Liver (tissue), 9 donors: Measurements from ENCODE around the gene DCN. TPM values are rescaled to one million over a fixed set of nuclear protein-coding genes. Genes with fewer than 3 reads are reported as not detected.

Source experiments
- DNase-seq: peaks from one replicate; pipeline ENCODE4 v3.0.0-alpha.2; 2017; ENCODE audit warnings: low spot score
- H3K27ac ChIP-seq, 2 donors: one replicate each; pipeline ENCODE4 v1.7.0; 2013; ENCODE audit warnings: inconsistent platforms in 2 of 2, low read length in 2 of 2, control low read depth in 1 of 2, low read depth in 1 of 2, mild to moderate bottlenecking in 1 of 2
- H3K27me3 ChIP-seq, 4 donors: one replicate each; pipeline versions ENCODE4 v1.6.1 to v1.7.0; 2013; ENCODE audit warnings: low read length in 3 of 4, inconsistent platforms in 1 of 4, mild to moderate bottlenecking in 1 of 4, moderate library complexity in 1 of 4; ENCODE audit not compliant: control insufficient read depth in 4 of 4, insufficient read depth in 4 of 4
- H3K36me3 ChIP-seq, 4 donors: one replicate each; pipeline versions ENCODE4 v1.6.1 to v1.7.0; 2013; ENCODE audit warnings: low read length in 3 of 4, mild to moderate bottlenecking in 3 of 4, low read depth in 1 of 4, moderate library complexity in 1 of 4; ENCODE audit not compliant: control insufficient read depth in 4 of 4, insufficient read depth in 3 of 4
- H3K4me1 ChIP-seq, 4 donors: one replicate each; pipeline versions ENCODE4 v1.6.1 to v1.7.0; 2013; ENCODE audit warnings: low read length in 3 of 4, mild to moderate bottlenecking in 3 of 4, moderate library complexity in 1 of 4; ENCODE audit not compliant: control insufficient read depth in 4 of 4, insufficient read depth in 4 of 4
- H3K4me3 ChIP-seq, 3 donors: one replicate each; pipeline versions ENCODE4 v1.6.1 to v1.7.0; 2013; ENCODE audit warnings: low read length in 3 of 3, control low read depth in 1 of 3, low read depth in 1 of 3, mild to moderate bottlenecking in 1 of 3
- H3K9ac ChIP-seq, 2 donors: one replicate each; pipeline ENCODE4 v1.7.0; 2013; ENCODE audit warnings: low read length in 2 of 2, mild to moderate bottlenecking in 2 of 2, moderate library complexity in 2 of 2, control low read depth in 1 of 2, low read depth in 1 of 2
- H3K9me3 ChIP-seq, 4 donors: one replicate each; pipeline versions ENCODE4 v1.6.1 to v1.7.0; 2013; ENCODE audit warnings: low read length in 3 of 4; ENCODE audit not compliant: control insufficient read depth in 4 of 4
- ATF3 ChIP-seq: IDR thresholded peaks from 2 replicates; pipeline ENCODE4 v1.6.1; 2016; ENCODE audit warnings: antibody characterized with exemption
- CTCF ChIP-seq: fragments of 150-350 bp; IDR thresholded peaks from 2 replicates; pipeline ENCODE4 v1.5.1; 2017; ENCODE audit warnings: improper control_type of control experiment, low read depth, low read length; ENCODE audit not compliant: missing input control
- EGR1 ChIP-seq, 2 donors: IDR thresholded peaks; 2 replicates each; pipeline ENCODE4 v1.6.1; 2016 to 2018; ENCODE audit warnings: antibody characterized with exemption in 2 of 2, low read depth in 2 of 2
- FOXA1 ChIP-seq: IDR thresholded peaks from 2 replicates; pipeline ENCODE4 v1.6.1; 2016; ENCODE audit warnings: antibody characterized with exemption
- GABPA ChIP-seq, 2 donors: IDR thresholded peaks in 1 of 2; conservative IDR thresholded peaks in 1 of 2; 2 replicates each; pipeline ENCODE4 v1.6.1; 2016; ENCODE audit warnings: antibody characterized with exemption in 2 of 2, mild to moderate bottlenecking in 1 of 2, moderate library complexity in 1 of 2
- JUND ChIP-seq, 2 donors: IDR thresholded peaks; 2 replicates each; pipeline ENCODE4 v1.6.1; 2016; ENCODE audit warnings: antibody characterized with exemption in 2 of 2
- MAX ChIP-seq: IDR thresholded peaks from 2 replicates; pipeline ENCODE4 v1.6.1; 2016; ENCODE audit warnings: antibody characterized with exemption
- NR2F2 ChIP-seq: IDR thresholded peaks from 2 replicates; pipeline ENCODE4 v1.6.1; 2016; ENCODE audit warnings: antibody characterized with exemption
- RAD21 ChIP-seq, 2 donors: IDR thresholded peaks; 2 replicates each; pipeline ENCODE4 v1.6.1; 2016; ENCODE audit warnings: antibody characterized with exemption in 2 of 2, mild to moderate bottlenecking in 2 of 2
- RXRA ChIP-seq, 2 donors: IDR thresholded peaks; 2 replicates each; pipeline ENCODE4 v1.6.1; 2017 to 2018; ENCODE audit warnings: antibody characterized with exemption in 2 of 2, mild to moderate bottlenecking in 1 of 2
- SP1 ChIP-seq: IDR thresholded peaks from 2 replicates; pipeline ENCODE4 v1.6.1; 2018; ENCODE audit warnings: antibody characterized with exemption, mild to moderate bottlenecking
- TAF1 ChIP-seq: conservative IDR thresholded peaks from 2 replicates; pipeline ENCODE4 v1.6.1; 2016; ENCODE audit warnings: antibody characterized with exemption, mild to moderate bottlenecking
- YY1 ChIP-seq: IDR thresholded peaks from 2 replicates; pipeline ENCODE4 v1.6.1; 2016; ENCODE audit warnings: antibody characterized with exemption, mild to moderate bottlenecking
- WGBS: extraction: QIAGEN DNeasy Blood & Tissue Kit; methylation state at CpG from one replicate; pipeline ENCODE4 v1.1.7; 2013; 5-methylcytosine and 5-hydroxymethylcytosine counted together
- polyA plus RNA-seq, 2 donors: library from polyadenylated mRNA; stranded (reverse) in 1 of 2; unstranded in 1 of 2; fragments of 200-250 nt in 1 of 2; fragments of >200 nt in 1 of 2; fragmentation: Nextera tagmentation in 1 of 2; extraction: Ambion mirVana in 1 of 2; gene quantifications; one replicate each; pipeline versions ENCODE4 v1.2.1 to v1.2.3, GENCODE V29; 2013 to 2015
- total RNA-seq, 2 donors: library from RNA; depleted of rRNA; stranded (reverse); fragments of >200 nt; gene quantifications; one replicate each; pipeline ENCODE4 v1.2.3, GENCODE V29; 2014
- TF ChIP-seq, protein P1 (sequence below): IDR thresholded peaks from 2 replicates; pipeline ENCODE4 v1.6.1; 2016; ENCODE audit warnings: antibody characterized with exemption, mild to moderate bottlenecking
- donor health status: healthy.
- donor health status: healthy.
- donor health status: healthy.
- donor health status: healthy.
- donor health status: healthy.

DCN gene
- total and polyA plus RNA-seq, 4 donors = 74.9 to 148 (median 98.6) TPM

DNA sequence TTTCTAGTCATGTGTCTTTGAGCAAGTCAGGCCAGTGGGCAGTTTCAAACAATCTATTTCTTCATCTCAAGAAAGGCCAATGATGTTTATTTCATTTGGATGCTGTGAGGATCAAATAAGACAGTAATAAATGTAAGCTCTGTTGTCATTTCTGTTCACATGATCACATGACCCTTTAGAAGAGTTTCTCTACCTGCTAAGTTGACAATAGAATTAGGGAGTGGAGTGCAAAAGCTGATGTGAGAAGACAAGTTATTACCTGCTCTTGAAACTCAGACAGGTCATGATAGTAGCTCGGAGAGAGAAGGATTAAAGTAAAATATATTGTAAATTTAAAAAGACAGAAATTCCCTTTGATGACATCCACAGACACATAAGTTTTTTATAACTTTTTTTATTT lies 37.3 kb upstream of the DCN start:
- Histone ChIP-seq H3K27me3 (no peaks in the 10 kb centered on the region), H3K4me1 (no peaks in the 10 kb centered on the region), H3K4me3 (no peak overlapping the region), H3K9ac (no peak overlapping the region), H3K9me3 (no peaks in the 10 kb centered on the region), H3K27ac (no peak overlapping the region), H3K36me3 (no peaks in the 10 kb centered on the region)
- DNase-seq = no peak
- TF ChIP-seq RXRA (IDR thresholded peaks at IDR 0.05) (no peak), JUND (IDR thresholded peaks at IDR 0.05) (no peak), NR2F2 (no peak), FOXA1 (no peak), MAX (no peak), CTCF (no peak), SP1 (no peak), YY1 (no peak), GABPA (IDR thresholded peaks at IDR 0.05 in 1 of 2, conservative IDR thresholded peaks at IDR 0.05 in 1 of 2) (no peak), RAD21 (IDR thresholded peaks at IDR 0.05) (no peak), TAF1 (no peak), ATF3 (no peak)
- TF ChIP-seq, protein P1, sequence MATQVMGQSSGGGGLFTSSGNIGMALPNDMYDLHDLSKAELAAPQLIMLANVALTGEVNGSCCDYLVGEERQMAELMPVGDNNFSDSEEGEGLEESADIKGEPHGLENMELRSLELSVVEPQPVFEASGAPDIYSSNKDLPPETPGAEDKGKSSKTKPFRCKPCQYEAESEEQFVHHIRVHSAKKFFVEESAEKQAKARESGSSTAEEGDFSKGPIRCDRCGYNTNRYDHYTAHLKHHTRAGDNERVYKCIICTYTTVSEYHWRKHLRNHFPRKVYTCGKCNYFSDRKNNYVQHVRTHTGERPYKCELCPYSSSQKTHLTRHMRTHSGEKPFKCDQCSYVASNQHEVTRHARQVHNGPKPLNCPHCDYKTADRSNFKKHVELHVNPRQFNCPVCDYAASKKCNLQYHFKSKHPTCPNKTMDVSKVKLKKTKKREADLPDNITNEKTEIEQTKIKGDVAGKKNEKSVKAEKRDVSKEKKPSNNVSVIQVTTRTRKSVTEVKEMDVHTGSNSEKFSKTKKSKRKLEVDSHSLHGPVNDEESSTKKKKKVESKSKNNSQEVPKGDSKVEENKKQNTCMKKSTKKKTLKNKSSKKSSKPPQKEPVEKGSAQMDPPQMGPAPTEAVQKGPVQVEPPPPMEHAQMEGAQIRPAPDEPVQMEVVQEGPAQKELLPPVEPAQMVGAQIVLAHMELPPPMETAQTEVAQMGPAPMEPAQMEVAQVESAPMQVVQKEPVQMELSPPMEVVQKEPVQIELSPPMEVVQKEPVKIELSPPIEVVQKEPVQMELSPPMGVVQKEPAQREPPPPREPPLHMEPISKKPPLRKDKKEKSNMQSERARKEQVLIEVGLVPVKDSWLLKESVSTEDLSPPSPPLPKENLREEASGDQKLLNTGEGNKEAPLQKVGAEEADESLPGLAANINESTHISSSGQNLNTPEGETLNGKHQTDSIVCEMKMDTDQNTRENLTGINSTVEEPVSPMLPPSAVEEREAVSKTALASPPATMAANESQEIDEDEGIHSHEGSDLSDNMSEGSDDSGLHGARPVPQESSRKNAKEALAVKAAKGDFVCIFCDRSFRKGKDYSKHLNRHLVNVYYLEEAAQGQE = no peak
- WGBS = 54% methylated on average over 1 of the region's 1 CpG

GRCh38 chr12:91219511-91219910 lies 36.9 kb upstream of the DCN start:
- Histone ChIP-seq H3K9ac (no peak overlapping the region), H3K9me3 (no peaks in the 10 kb centered on the region), H3K36me3 (no peaks in the 10 kb centered on the region), H3K27me3 (no peaks in the 10 kb centered on the region), H3K4me1 (no peaks in the 10 kb centered on the region), H3K4me3 (no peak overlapping the region), H3K27ac (no peak overlapping the region)
- TF ChIP-seq ATF3 = no peak
- DNase-seq = no peak

DNA sequence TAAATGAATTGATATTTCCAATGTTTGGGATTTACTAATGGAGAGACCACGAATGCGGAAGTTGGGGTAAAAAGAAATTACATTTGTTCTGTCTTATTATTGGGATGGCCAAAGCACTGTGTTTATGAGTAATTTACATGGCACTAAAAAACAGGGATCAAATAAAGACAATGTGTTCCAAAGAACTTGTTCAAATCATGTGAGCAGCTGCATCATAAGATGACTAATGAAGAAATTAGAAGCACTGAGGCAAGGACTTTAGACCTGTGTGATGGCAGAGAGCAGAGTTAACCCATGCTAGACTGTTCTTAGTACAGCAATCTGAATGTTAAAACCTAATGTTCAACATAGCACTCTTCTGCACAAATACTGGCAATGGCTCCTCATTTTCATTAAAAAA lies 34.3 kb upstream of the DCN start:
- no peak for TF ChIP-seq YY1
- no peak for TF ChIP-seq MAX
- TF ChIP-seq TAF1 = no peak
- TF ChIP-seq CTCF = no peak
- no peak for TF ChIP-seq RAD21 (IDR thresholded peaks at IDR 0.05)
- TF ChIP-seq EGR1 (IDR thresholded peaks at IDR 0.05; ENCODE audit: low read depth in 2 of 2) = no peak
- Histone ChIP-seq H3K4me3 (no peak overlapping the region), H3K27me3 (no peaks in the 10 kb centered on the region), H3K9me3 (no peaks in the 10 kb centered on the region), H3K9ac (no peak overlapping the region), H3K27ac (no peak overlapping the region), H3K36me3 (no peaks in the 10 kb centered on the region), H3K4me1 (no peaks in the 10 kb centered on the region)
- 78% methylated on average over 2 of the region's 2 CpGs for WGBS
- no peak for DNase-seq
